ENCODE results near the gene PVALB. TPM values are rescaled to one million over a fixed set of nuclear protein-coding genes. Genes with fewer than 3 reads are reported as not detected.

Gene PVALB
- total RNA-seq, 1 donor from 2014 or later: not detected

GRCh38 chr22:36840106-36840505, 23.3 kb upstream of the PVALB start:
- Mint-ChIP-seq H3K9me3 (ENCODE audit: low read depth) (no peaks in the 10 kb centered on the region), H3K36me3 (ENCODE audit: low read depth) (no peaks in the 10 kb centered on the region), H3K27ac (ENCODE audit: unreplicated experiment) (no peak overlapping the region), H3K27me3 (ENCODE audit: low read depth) (peaks cover 61% of the 10 kb centered on the region), H3K4me3 (ENCODE audit: unreplicated experiment) (no peak overlapping the region), H3K4me1 (ENCODE audit: low read depth) (no peaks in the 10 kb centered on the region)
- no peak for DNase-seq (ENCODE audit: low spot score)
- no peak for TF ChIP-seq CTCF (IDR thresholded peaks at IDR 0.05)

GRCh38 chr22:36839356-36840073, 22.7 kb upstream of the PVALB start:
- H3K4me3 Mint-ChIP-seq (ENCODE audit: unreplicated experiment): no peak overlapping the region
- no peak overlapping the region for H3K27ac Mint-ChIP-seq (ENCODE audit: unreplicated experiment)
- no peaks in the 10 kb centered on the region for H3K9me3 Mint-ChIP-seq (ENCODE audit: low read depth)
- peaks cover 55% of the 10 kb centered on the region for H3K27me3 Mint-ChIP-seq (ENCODE audit: low read depth)
- H3K4me1 Mint-ChIP-seq (ENCODE audit: low read depth): no peaks in the 10 kb centered on the region
- TF ChIP-seq CTCF (IDR thresholded peaks at IDR 0.05): no peak
- DNase-seq (ENCODE audit: low spot score): no peak
- H3K36me3 Mint-ChIP-seq (ENCODE audit: low read depth): no peaks in the 10 kb centered on the region

- TF ChIP-seq CTCF (IDR thresholded peaks at IDR 0.05): no peak
- Mint-ChIP-seq H3K27ac (ENCODE audit: unreplicated experiment) (no peak overlapping the region), H3K36me3 (ENCODE audit: low read depth) (peaks cover under 1% of the 10 kb centered on the region), H3K4me1 (ENCODE audit: low read depth) (no peaks in the 10 kb centered on the region), H3K9me3 (ENCODE audit: low read depth) (no peaks in the 10 kb centered on the region), H3K4me3 (ENCODE audit: unreplicated experiment) (no peak overlapping the region), H3K27me3 (ENCODE audit: low read depth) (peaks cover 52% of the 10 kb centered on the region)
- DNase-seq (ENCODE audit: low spot score): no peak
Observed at GRCh38 chr22:36838119-36839030, 21.5 kb upstream of the PVALB start.

GRCh38 chr22:36835903-36836302, 19.1 kb upstream of the PVALB start:
- H3K27ac Mint-ChIP-seq (ENCODE audit: unreplicated experiment): no peak overlapping the region
- no peak overlapping the region for H3K4me3 Mint-ChIP-seq (ENCODE audit: unreplicated experiment)
- DNase-seq (ENCODE audit: low spot score): no peak
- peaks cover 5% of the 10 kb centered on the region for H3K36me3 Mint-ChIP-seq (ENCODE audit: low read depth)
- TF ChIP-seq CTCF (IDR thresholded peaks at IDR 0.05): no peak
- peaks cover 52% of the 10 kb centered on the region for H3K27me3 Mint-ChIP-seq (ENCODE audit: low read depth)
- no peaks in the 10 kb centered on the region for H3K9me3 Mint-ChIP-seq (ENCODE audit: low read depth)
- H3K4me1 Mint-ChIP-seq (ENCODE audit: low read depth): no peaks in the 10 kb centered on the region

- TF ChIP-seq CTCF (IDR thresholded peaks at IDR 0.05): no peak
- H3K4me3 Mint-ChIP-seq (ENCODE audit: unreplicated experiment): no peak overlapping the region
- no peak overlapping the region for H3K27ac Mint-ChIP-seq (ENCODE audit: unreplicated experiment)
- H3K36me3 Mint-ChIP-seq (ENCODE audit: low read depth): peaks cover 5% of the 10 kb centered on the region
- peaks cover 63% of the 10 kb centered on the region for H3K27me3 Mint-ChIP-seq (ENCODE audit: low read depth)
- DNase-seq (ENCODE audit: low spot score): no peak
- no peaks in the 10 kb centered on the region for H3K4me1 Mint-ChIP-seq (ENCODE audit: low read depth)
- H3K9me3 Mint-ChIP-seq (ENCODE audit: low read depth): no peaks in the 10 kb centered on the region
Observed at GRCh38 chr22:36833073-36833472, 16.2 kb upstream of the PVALB start.

All from chondrocyte (in vitro differentiated cells).